GM19328 (cell line): ENCODE results near the gene SLC25A6.
"Not testable (repeated sequence)": the region's sequence is repeated elsewhere in the genome, so short reads cannot be mapped to it uniquely, and the experiment has no call there.

ENCODE experiments used
- ATAC-seq: cut with Tn5 transposase; IDR thresholded peaks from one replicate; pipeline ENCODE4 v1.9.1; 2021; ENCODE audit warnings: mild to moderate bottlenecking, moderate library complexity; ENCODE audit not compliant: unreplicated experiment

The SLC25A6 gene

GRCh38 chrX:1355131-1356046 lies 36.5 kb downstream of the SLC25A6 start:
- no peak for ATAC-seq

- ATAC-seq = no peak
Observed at GRCh38 chrX:1354036-1355019, 37.6 kb downstream of the SLC25A6 start.

GRCh38 chrX:1351981-1352714 lies 39.8 kb downstream of the SLC25A6 start:
- ATAC-seq = no peak

- ATAC-seq = not testable (repeated sequence)
Observed at GRCh38 chrX:1349606-1350005, 42.3 kb downstream of the SLC25A6 start.

DNA sequence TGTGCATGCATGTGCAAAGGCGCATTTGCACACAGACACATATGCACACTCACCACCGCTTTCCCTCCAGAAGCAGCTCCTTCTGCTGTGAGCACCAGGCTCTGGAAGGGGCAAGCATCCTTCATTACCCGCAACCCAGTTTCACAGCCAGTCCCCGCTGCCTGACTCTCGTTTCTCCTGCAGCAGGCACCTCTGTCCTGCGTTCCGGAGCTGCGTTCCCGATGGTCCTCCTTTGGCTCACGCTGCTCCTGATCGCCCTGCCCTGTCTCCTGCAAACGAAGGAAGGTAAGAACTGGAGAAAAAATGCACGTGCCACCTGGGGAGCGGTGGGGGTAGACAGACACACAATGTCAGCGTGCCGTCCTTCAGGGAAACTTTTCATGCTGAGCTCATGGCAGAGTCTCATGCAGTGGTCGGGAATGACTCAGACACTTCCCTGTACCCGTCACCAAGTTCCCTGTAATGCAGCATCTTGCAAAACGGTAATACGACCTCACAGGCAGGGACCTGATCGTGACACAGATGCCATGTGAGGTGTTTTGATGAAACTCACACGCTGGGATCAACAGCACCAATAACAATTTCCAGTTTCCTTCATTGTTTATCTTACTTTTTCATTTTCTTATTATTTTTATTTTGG lies 50.2 kb downstream of the SLC25A6 start:
- ATAC-seq = no peak

GRCh38 chrX:1336948-1337779 lies 54.7 kb downstream of the SLC25A6 start:
- no peak for ATAC-seq

GRCh38 chrX:1336331-1336943 lies 55.5 kb downstream of the SLC25A6 start, which contains the start of gene IL3RA:
Gene IL3RA (plus strand): TSS chrX:1336785. CDS start chrX:1341766, 4,981 bp downstream.
- no peak for ATAC-seq
